ENCODE data around the gene PAH.

PAH gene

DNA sequence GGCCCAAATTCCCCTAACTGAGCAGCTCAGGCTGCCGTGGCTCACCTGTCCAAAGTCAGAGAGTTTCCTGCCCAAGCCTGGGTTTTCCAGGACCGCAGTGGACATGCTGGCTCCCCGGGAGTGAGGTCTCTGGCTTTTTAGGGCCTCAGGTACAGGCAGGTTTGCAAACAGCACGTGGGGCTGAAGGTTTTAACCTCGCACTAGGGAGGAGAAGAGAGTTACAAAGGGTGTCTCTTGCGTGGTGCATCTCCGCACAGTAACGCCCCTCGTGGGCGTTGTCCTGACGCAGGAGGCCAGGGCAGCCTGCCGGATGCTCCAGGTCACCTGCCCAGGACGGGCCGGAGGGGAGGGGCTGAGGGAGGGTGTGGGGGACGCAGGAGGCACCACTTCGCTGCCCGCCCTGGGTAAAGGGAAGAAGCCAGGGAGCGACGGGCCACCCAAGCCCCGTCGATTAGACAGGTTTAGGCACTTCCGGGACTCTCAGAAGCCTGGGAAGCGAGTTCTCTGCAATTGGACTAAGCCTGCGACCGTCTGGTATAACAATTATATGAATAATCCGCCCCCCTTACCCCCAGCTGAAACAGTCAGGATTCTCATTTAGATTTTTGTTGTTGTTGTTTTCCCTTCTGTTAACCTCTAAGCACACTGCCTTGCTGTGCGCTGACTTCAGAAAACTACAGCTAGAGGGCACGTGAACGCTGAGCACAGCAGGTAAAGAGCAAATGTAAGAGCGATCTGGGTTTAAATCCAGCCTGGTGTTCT, at the start of gene PAH:
TSS of gene PAH (minus strand) at position 219 of the 762 bp plus-strand sequence. CDS start at position 105, 114 bp downstream.
- no peak for DNase-seq (ENCODE audit: low spot score)

DNA sequence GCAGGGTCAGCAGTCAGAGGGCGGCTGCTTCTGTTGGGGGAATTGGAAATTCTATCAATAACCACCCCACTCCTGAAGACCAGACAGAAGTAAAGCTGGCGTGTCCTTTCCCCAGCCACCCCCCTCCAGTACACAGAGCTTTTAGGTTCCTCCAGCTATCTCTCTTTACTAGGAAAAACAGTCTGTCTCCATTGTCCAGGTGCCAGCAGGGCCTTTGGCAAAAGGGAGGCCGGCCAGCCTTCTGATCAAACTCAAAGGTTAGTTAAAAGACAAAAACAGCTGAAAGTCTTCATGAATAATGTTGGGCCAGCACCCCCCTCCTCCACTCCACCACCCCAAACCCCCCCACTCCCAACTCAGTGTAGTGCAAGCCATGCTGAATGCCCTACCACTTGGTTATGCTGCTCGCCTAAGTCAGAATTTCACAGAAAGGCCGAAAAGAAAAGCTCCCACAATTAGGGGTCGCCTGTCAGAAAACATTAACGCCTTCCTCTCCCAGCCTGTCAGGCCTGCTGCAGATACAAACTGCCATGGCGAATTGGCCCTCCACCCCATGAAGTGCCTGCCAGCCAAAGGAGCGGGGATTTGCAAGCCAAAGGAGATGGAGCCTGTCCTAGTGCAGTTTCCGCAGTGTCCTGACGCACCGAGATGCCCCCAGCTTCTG, 49.3 kb upstream of the PAH start:
- no peak for DNase-seq (ENCODE audit: low spot score)

DNA sequence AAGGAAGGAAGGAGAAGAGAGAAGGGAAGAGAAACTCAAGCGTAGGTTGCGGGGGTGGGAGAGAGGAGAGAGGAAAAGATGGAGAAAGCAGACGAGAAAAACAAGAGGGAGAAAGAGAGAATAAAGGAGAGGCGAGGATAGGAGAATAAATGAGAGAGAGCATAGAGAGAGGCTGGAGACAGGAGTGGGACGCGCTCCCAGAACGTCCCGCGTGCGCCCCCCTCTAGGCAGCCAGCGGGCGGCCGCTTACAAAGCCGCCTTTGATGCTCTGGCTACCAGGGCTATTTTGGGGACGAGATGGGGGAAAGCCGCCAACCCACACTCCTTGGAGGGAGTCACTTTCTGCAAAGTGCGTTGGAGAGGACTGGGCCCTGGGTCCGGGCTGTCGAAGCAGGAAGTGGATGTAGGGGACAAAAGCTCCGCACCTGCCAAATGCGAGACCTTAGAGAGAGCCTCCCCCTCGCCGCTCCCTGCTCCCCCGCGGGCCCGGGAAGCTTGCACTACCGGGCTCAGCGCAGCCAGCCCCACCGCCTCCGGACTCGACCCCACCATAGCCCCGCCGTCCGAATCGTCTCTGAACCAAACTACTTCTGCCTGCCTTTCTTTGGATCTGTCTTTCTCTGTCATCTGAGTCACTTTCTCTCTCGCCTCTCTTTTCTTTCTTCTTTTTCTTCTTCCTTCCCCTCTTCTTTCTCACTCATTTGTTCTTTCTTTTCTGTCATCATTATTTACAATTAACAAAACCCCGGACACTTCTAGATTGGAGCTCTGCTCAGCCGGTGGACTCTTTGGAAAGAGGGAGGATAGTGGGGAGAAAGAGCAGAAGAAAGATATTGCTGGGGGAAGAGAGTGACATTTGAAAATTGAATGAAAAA, 48.5 kb upstream of the PAH start:
- DNase-seq (ENCODE audit: low spot score) = no peak

DNA sequence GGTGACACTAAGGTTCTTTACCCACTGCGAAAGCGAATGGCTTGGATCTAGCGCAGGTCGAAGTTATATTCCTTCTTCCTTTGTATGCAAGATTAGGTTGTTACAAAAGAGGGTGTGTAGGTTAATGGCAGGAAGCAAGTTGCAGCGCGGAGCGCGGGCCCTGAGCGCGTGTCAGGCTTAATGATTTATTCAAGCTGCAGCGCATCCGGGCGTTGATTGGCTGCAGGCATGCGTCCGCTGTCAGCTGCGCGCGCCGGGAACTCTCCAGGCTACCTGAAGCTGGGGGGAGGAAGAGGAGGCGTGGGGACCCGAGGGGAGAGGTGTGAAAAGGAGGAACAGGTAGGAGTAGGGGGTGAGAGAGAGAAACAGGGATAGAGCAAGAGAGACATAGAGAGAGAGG, 47.8 kb upstream of the PAH start:
- no peak for DNase-seq (ENCODE audit: low spot score)

DNA sequence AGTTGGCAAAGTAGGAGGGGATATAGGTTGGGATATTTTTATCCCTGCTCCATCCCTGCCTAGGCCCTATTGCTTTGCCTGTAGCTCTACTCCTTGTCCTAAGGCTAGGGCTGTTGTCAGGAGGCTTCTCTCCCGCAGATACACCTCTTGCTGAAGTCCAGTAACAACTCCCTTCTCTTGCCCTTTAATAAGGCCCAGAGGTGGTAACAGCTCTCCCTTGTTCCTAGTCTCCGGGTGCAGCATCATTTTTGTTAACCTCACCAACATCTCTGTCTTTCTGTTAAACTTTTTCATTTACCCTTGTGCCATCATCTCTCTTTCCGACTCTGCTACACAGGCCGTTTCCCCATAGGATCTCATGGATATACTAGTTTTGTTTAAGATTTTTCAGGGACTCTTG, 46.8 kb upstream of the PAH start:
- no peak for DNase-seq (ENCODE audit: low spot score)

DNA sequence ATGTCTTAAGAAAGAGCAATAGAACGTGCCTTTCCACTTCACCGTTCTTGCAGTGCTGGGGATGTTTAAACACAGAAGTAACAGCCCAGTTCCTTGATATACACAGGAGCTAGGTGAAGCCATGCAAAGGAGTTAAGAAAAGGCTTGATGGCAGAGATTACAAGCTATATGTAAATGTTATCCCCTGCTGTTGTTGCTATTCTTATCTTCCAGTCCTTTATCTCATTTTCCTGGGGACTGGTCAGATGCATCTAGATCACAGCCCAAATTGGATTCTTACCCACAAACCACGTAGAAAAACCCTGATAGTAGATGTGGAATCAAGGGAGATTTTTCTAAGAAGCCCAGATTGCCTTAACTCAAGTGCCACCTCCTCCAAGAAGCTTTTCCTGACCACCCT, 45.9 kb upstream of the PAH start:
- no peak for DNase-seq (ENCODE audit: low spot score)

DNA sequence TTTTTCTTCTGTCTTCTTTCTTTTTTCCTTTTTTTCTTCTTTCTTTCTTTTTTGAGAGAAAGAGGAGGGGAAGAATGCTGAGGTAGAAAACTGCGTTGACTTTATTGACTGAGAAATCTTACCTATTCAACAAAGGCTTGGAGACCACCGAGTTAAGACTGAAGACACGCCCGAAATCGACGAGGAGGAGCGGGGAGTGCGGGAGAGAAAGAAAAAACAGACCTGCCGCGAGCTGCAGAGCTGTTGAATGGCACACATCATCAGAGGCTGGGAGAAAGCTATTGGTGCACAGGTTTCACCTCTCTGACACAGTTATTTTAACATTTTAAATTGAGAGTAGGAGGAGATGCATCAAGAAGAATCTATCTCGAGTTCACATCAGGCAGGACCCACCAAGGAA, 45.5 kb upstream of the PAH start:
- DNase-seq (ENCODE audit: low spot score) = no peak

DNA sequence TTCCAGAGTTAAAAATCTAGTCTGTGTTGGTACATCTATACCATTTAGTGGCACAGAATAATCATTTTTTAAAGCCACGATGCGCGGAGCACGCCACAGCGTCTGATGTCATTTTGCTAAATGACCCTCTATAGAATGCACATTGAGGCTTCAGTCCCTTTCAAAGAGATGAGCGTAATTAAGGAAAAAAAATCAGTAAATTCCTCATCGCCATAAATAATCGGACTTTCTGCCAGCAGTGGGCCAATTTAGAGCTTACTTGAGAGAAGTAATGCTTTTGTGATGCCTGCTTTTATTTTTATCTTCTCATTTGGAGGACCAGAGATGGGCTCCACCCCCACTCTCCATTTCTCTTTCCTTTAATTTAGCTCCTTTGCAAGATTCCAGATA, 44.4 kb upstream of the PAH start:
- DNase-seq (ENCODE audit: low spot score) = no peak

DNA sequence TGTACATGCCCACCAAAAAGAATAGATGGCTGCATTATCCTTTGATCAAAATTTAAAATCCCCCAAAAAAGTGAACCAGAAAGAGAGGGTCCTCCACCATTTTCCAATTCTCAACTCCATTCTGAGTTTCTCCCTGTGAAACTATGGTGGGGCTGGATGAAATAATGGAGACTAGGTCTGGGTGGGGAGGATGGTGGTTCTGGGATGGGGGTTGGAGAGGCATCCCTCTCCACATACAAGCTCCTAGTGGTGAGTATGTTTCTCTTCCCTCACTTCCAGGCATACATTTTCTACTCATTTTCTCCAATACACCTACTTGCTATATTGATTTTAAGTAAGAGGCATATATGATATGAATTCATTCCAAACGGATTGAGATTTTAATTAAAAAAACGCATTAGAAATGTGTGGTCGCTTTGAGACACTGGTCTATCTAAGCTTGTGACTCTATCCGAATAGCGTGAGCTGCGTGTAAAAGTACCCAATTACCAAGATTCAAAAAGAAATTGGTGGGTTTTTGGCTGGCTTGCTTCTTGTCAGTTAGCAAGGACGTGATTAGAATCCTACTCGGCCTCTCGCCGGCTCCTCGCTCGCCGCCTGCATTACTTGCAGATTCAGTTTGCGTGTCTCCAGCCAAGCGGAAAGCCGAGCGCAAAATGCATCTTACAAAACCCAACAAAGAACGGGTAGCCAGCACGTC, 43.9 kb upstream of the PAH start:
- no peak for DNase-seq (ENCODE audit: low spot score)

DNA sequence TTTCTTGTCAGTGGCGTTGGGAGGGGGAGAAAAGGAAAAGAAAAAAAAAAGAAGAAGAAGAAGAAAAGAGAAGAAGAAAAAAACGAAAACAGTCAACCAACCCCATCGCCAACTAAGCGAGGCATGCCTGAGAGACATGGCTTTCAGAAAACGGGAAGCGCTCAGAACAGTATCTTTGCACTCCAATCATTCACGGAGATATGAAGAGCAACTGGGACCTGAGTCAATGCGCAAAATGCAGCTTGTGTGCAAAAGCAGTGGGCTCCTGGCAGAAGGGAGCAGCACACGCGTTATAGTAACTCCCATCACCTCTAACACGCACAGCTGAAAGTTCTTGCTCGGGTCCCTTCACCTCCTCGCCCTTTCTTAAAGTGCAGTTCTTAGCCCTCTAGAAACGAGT, 42.3 kb upstream of the PAH start:
- no peak for DNase-seq (ENCODE audit: low spot score)

DNA sequence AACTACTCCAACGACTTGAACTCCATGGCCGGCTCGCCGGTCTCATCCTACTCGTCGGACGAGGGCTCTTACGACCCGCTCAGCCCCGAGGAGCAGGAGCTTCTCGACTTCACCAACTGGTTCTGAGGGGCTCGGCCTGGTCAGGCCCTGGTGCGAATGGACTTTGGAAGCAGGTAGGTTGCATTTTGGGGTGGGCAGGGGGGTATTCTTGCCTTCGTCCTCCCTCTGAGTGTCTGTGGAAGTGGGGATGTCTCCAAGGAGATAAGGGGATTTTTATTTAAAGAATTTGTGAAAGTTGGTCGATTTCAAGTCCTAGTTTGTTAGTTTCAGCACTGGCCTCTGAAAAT, 41.8 kb upstream of the PAH start:
- no peak for DNase-seq (ENCODE audit: low spot score)

DNA sequence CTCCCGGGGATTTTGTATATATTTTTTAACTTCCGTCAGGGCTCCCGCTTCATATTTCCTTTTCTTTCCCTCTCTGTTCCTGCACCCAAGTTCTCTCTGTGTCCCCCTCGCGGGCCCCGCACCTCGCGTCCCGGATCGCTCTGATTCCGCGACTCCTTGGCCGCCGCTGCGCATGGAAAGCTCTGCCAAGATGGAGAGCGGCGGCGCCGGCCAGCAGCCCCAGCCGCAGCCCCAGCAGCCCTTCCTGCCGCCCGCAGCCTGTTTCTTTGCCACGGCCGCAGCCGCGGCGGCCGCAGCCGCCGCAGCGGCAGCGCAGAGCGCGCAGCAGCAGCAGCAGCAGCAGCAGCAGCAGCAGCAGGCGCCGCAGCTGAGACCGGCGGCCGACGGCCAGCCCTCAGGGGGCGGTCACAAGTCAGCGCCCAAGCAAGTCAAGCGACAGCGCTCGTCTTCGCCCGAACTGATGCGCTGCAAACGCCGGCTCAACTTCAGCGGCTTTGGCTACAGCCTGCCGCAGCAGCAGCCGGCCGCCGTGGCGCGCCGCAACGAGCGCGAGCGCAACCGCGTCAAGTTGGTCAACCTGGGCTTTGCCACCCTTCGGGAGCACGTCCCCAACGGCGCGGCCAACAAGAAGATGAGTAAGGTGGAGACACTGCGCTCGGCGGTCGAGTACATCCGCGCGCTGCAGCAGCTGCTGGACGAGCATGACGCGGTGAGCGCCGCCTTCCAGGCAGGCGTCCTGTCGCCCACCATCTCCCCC, 41.2 kb upstream of the PAH start:
- no peak for DNase-seq (ENCODE audit: low spot score)

DNA sequence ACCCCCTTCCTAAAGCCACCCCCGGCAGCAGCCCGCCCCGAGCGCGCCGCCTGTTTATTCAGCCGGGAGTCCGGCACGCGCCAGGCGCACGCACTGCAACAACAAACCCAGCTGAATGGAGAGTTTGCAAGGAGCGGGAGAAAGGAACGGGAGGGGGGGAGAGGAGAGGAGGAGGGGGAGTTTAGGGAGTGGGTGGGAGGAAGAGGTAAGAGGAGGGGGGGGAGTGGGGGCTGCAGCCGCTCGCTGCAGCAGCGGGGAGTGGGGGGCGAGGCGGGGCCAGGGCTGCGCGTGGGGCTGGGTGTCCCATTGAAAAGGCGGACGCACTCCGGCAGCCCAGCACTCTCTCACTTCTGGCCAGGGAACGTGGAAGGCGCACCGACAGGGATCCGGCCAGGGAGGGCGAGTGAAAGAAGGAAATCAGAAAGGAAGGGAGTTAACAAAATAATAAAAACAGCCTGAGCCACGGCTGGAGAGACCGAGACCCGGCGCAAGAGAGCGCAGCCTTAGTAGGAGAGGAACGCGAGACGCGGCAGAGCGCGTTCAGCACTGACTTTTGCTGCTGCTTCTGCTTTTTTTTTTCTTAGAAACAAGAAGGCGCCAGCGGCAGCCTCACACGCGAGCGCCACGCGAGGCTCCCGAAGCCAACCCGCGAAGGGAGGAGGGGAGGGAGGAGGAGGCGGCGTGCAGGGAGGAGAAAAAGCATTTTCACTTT, 40.5 kb upstream of the PAH start, which contains the start of gene ASCL1:
TSS of gene ASCL1 (plus strand) at position 336 of the 712 bp plus-strand sequence. CDS start 571 bp downstream, outside the sequence.
- DNase-seq (ENCODE audit: low spot score) = no peak

DNA sequence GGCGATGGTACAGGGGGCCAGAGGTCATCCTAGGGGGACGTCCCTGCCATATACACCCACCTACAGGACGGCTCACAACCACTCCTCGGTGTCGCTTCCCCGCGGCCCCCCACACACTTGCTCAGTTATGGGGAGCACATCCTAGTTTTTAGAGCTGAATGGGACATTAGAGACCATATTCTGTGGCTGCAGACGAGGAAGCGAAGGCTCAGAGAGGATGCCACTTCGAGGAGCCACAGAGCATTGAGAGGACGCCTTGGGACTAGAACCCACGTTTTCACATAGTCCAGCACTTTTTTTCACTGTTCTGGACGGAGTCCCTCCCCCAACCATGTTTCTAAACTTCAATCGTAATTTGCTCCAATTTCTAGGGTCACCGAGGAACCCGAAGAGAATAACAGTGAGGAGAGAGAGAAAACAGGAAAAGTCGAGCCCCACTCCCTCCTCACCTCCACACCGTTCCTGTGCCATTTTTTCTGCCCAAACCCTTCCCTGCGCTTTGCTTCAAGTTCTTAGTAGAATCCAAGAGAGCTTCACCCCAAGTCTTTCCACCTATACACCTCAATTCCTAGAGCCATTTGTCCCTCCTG, 39.8 kb upstream of the PAH start:
- no peak for DNase-seq (ENCODE audit: low spot score)

DNA sequence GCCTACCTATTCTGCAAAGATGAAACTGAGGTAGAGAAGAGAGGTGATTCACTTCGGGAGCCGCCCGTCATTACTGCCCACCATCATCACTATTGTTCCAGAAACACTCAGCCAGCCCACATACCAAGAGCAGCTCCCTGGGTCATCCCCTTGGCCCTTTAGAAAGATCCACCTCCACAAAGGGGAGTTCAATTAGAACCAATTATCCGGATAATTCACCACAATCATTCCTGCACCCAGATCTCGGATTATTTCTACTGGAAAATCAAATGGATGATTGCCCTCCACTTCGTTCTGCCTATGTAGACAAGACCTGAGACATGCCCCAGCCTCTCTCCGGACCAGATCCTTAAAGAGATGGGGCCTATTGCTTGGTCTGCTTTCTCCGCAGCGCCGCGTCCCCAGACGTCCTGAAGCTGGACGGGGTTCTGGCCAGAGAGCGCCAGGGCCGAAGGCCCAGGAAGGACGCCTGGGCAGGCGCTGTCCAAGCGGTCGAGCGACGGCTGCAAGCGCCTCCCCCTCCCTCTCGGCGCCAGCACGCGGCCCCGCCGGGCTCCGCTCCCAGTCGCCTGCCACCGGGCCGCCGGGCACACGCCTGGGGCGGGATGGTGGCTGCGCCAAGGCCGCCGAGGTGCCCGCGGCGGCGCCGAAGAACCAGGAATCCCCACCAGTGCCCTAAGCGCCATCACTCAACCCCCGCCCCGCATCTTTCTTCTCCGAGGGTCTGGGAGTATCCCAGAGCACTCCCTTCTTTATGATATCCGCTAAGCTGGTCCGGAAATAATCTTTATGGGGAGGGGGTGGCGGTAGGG, 39.1 kb upstream of the PAH start:
- DNase-seq (ENCODE audit: low spot score) = no peak

DNA sequence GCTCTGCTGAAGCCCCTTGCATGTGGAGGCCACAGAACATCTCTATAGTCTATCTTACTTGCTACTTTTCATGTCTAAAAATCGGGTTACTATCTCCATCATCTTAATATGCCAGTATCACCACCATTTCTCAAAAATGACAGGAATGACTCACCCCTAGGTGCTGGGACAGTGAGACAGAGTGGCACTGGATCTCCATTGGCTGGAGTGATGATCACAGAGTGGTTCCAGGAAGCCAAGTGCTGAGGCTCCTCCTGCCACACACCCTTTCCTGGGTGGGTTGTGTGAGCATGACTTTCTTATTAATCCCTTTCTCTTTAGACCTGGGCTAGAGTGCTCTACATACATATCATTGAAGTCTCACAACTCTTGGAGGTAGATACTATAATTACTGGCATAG, 37.1 kb upstream of the PAH start:
- no peak for DNase-seq (ENCODE audit: low spot score)

DNA sequence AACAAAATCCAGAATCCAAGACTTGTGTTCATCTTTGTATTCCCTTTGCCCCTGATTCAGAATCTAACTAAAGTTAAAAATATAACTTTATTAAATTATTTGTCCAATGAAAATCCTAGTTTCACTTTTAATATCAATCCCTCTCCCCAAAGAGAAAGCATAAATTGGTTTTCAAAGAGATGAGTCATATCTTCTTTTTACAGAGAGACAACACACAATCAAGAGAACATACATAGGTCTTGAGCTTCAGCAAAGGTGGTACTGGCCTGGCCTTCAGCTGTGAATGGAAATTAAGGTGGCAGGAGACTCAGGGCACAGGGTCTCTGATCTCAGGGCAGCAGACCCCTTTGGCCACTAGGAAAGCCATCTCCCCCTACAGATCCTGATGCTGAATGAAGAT, 36.2 kb upstream of the PAH start:
- DNase-seq (ENCODE audit: low spot score) = no peak

DNA sequence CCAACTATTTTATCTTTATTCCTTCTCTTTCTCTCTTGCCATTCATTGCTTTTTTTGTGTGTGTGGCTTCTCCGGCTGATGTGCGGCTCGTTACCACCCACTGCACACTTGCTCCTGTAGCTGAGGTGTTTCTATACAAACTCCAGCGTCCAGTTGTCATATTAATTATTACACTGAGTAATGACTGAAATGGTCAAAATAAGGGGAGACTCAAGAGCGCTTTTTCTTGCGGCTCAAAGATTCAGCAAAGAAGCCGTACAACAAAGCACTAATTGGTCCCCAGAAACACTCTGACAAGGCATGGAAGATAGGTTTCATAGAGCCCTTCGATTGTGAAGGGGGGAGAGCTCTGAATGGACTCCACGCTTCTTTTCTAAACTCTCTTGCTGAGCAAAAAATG, 34.8 kb upstream of the PAH start:
- DNase-seq (ENCODE audit: low spot score) = no peak

DNA sequence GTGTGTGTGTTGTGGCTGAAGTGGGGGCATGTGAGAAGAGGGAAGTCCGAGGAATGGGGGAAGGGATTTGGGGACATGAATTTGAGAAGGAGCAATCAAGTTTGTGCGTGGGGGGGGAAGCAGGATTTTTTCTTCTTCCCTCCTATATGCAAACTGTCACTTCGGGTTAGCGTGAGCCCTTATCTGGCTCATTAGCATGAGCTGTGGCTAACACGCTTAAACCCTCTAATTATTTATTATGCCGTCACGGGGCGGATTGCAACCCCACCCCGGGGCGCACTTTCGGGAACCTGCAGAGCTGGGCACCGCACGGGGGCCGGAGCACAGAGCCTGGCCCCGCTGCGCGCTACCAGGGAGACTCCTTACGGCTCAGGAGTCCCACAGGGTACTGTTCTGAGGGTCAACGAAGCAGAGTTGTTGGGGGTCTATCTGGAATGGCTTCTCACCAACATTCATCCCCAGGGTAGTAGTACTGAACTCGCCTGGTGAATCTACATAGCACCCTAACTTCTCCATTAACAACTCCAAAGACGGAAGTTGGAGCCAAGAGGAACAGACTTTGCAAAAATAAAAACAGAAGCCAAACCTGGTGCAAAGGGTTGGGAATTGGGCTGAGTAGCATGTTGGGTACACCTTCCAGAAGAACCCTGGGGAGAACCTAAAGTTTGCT, 34.0 kb upstream of the PAH start:
- DNase-seq (ENCODE audit: low spot score) = no peak
